ENCODE measurements around the gene COBL. TPM values are rescaled to one million over a fixed set of nuclear protein-coding genes. Genes with fewer than 3 reads are reported as not detected.

The COBL gene
- total RNA-seq, 4 donors from 2014 or later, result 14.3 to 19.3 (median 15.9) TPM

DNA sequence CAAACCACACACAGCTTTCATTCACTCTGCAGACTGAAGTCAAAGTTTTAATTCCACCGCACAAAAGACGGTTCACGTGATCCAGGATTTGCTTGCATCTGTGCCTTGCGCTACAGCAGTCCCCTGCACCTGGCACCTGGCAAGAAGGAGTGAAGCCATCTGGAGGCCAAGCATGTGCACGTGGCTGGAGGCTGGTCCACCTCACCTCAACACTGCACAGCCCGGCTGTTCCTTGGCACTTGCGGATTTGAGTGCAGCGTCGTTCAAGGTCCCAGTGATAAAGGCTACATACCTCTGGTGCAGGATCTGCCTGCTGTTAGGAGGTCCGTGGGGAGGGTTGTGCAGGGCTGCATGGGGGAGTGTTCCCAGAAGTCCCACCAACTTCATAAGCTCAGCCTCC, 285.4 kb downstream of the COBL start:
- Histone ChIP-seq H3K27ac (no peak overlapping the region), H3K9me3 (no peaks in the 10 kb centered on the region), H3K36me3 (peaks cover 0 to 5% of the 10 kb centered on the region in 2 donors), H3K27me3 (no peaks in the 10 kb centered on the region), H3K4me3 (replicated peaks in 1 of 3) (no peak overlapping the region), H3K4me1 (no peaks in the 10 kb centered on the region)
- WGBS, 2 donors, result 74 to 80% methylated on average over 9 to 10 of the region's 10 CpGs
- no peak for DNase-seq
- TF ChIP-seq POLR2A (IDR thresholded peaks at IDR 0.05), result no peak
- intact Hi-C loops (cut with DNase I), result no loop called here

- H3K36me3 ChIP-seq, result peaks cover 0 to 5% of the 10 kb centered on the region in 2 donors
- intact Hi-C loops (cut with DNase I), result no loop called here
- H3K9me3 ChIP-seq, result no peaks in the 10 kb centered on the region
- H3K27me3 ChIP-seq, result no peaks in the 10 kb centered on the region
- H3K27ac ChIP-seq, result no peak overlapping the region
- H3K4me1 ChIP-seq, result no peaks in the 10 kb centered on the region
- no peak for DNase-seq
- no peak for TF ChIP-seq POLR2A (IDR thresholded peaks at IDR 0.05)
- TF ChIP-seq, protein P1, sequence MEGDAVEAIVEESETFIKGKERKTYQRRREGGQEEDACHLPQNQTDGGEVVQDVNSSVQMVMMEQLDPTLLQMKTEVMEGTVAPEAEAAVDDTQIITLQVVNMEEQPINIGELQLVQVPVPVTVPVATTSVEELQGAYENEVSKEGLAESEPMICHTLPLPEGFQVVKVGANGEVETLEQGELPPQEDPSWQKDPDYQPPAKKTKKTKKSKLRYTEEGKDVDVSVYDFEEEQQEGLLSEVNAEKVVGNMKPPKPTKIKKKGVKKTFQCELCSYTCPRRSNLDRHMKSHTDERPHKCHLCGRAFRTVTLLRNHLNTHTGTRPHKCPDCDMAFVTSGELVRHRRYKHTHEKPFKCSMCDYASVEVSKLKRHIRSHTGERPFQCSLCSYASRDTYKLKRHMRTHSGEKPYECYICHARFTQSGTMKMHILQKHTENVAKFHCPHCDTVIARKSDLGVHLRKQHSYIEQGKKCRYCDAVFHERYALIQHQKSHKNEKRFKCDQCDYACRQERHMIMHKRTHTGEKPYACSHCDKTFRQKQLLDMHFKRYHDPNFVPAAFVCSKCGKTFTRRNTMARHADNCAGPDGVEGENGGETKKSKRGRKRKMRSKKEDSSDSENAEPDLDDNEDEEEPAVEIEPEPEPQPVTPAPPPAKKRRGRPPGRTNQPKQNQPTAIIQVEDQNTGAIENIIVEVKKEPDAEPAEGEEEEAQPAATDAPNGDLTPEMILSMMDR (IDR thresholded peaks at IDR 0.05), result no peak
- 62 to 64% methylated on average over 4 of the region's 4 CpGs for WGBS, 2 donors
- no peak overlapping the region for H3K4me3 ChIP-seq (replicated peaks in 1 of 3)
Observed at GRCh38 chr7:51029701-51030191, 286.9 kb downstream of the COBL start.

GRCh38 chr7:51029131-51029530, 287.5 kb downstream of the COBL start:
- H3K27ac ChIP-seq, result no peak overlapping the region
- WGBS, 2 donors, result 76 to 87% methylated on average over 13 of the region's 13 CpGs
- intact Hi-C loops (cut with DNase I), result no loop called here
- DNase-seq, result no peak
- peaks cover 0 to 5% of the 10 kb centered on the region in 2 donors for H3K36me3 ChIP-seq
- H3K27me3 ChIP-seq, result no peaks in the 10 kb centered on the region
- H3K4me1 ChIP-seq, result no peaks in the 10 kb centered on the region
- TF ChIP-seq POLR2A (IDR thresholded peaks at IDR 0.05), result no peak
- no peaks in the 10 kb centered on the region for H3K9me3 ChIP-seq
- H3K4me3 ChIP-seq (replicated peaks in 1 of 3), result no peak overlapping the region

DNA sequence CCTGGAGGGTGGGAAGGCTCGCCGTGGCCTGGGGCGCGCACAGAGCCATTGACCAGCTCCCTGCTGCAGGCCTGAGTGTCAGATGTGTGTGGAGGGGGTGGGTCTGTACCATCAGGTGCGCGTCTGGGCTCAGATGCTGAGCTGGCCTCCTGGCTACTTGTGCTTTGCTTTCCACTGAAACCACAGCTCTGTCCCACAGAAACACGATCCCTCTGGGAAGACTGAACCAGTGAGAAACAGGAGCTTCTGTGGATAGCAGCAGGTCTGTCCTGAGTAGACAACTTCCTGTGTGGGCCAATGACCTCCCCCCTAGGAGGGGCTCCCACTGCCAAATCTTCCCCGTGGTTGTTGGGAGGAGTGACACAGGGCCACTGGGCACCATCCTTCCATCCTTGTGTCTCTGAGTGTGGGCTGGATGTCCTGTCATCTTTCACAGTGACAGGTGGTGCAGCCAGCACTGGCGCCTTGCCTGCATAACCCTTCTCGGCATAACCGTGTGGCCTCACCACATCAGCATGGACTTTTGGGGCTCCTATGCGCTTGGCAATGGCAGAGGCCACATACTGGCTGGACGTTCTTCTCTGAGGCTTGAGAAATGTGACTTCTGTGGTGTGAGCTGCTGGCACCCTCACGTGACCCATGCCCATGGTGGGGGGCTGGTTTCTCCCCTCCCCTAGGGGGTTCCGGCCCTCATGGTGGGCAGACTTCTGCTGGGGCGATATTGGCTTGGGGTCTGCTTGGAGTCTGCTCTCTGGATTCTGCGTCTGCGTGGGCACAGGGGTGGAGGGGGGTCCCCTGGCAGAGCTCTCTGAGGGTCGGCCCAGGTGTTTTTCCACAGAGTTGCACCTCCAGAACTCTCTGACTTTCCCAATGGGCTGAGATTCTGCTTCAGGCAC, 288.4 kb downstream of the COBL start:
- no peak overlapping the region for H3K4me3 ChIP-seq (replicated peaks in 1 of 3)
- intact Hi-C loops (cut with DNase I), result no loop called here
- no peaks in the 10 kb centered on the region for H3K4me1 ChIP-seq
- peaks cover 0 to 5% of the 10 kb centered on the region in 2 donors for H3K36me3 ChIP-seq
- H3K9me3 ChIP-seq, result no peaks in the 10 kb centered on the region
- WGBS, 2 donors, result 93 to 100% methylated on average over 10 to 18 of the region's 19 CpGs
- no peaks in the 10 kb centered on the region for H3K27me3 ChIP-seq
- H3K27ac ChIP-seq, result no peak overlapping the region
- TF ChIP-seq, protein P1 (IDR thresholded peaks at IDR 0.05), result no peak
- TF ChIP-seq POLR2A (IDR thresholded peaks at IDR 0.05), result no peak
- no peak for DNase-seq

DNA sequence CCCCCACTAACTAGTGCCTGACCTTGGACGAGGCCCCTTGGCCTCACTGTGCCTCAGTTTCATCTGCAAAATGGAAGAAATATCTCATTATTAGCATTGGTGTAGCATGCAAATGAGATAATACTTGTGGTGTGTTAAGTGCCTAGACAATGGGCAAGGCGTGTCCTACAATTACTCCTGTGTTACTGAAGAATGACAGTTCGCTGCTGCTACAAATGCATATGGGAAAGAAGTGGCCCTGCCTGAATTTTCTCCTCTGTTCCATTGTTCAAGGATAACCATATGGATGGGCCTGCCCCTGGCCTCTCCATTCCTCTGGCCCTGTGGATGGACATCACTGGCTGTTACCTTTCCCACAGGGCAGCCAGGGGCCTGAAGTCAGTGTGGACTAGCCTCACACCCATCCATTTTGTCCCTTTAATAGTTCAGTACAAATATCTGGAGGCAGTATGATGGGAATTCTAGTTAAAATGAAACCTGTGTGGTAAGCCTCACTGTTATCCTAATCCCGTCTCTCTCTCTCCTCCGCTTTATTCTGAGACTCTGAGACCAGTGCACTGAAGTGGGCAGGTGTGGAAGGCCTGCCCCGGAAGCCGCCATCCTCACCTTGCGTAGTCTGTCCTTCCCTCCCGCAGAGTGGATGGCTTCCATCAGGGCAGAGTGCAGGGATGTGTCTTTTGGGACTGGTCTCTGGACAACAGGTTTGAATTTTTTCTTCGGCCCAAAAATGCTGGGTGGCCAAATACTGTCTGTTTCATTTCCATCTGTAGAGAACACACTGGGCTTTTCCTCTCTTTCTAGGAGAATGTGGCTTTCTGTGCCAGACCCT, 289.3 kb downstream of the COBL start:
- 97 to 98% methylated on average over 10 of the region's 10 CpGs for WGBS, 2 donors

More for the DNA sequence above, 289.3 kb downstream of the COBL start:
- TF ChIP-seq POLR2A (IDR thresholded peaks at IDR 0.05), result no peak
- TF ChIP-seq, protein P1 (IDR thresholded peaks at IDR 0.05), result no peak
- no peak for DNase-seq
- H3K4me1 ChIP-seq, result no peaks in the 10 kb centered on the region
- H3K36me3 ChIP-seq, result peaks cover 0 to 5% of the 10 kb centered on the region in 2 donors
- H3K4me3 ChIP-seq (replicated peaks in 1 of 3), result no peak overlapping the region
- H3K9me3 ChIP-seq, result no peaks in the 10 kb centered on the region
- intact Hi-C loops (cut with DNase I), result no loop called here
- H3K27ac ChIP-seq, result no peak overlapping the region
- H3K27me3 ChIP-seq, result no peaks in the 10 kb centered on the region
